GM19035 (cell line): Measurements from ENCODE around the gene HTR3A.

Experiments
- ATAC-seq: cut with Tn5 transposase; IDR thresholded peaks from one replicate; pipeline ENCODE4 v1.9.1; 2021; ENCODE audit not compliant: unreplicated experiment

The HTR3A gene

DNA sequence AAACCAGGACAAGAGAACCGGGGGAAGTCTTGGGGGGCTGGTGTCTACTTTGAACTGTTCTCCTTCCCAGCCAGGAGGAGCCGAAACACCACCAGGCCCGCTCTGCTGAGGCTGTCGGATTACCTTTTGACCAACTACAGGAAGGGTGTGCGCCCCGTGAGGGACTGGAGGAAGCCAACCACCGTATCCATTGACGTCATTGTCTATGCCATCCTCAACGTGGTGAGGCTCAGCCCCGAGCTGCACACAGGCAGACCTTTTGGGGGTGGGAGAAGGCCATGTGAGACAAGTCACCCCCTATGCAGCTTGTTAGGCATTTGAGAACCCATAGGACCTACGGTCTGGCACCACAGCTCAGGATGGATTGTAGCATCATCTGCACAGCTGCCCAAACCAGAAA lies 2.8 kb downstream of the HTR3A start:
- no peak for ATAC-seq

DNA sequence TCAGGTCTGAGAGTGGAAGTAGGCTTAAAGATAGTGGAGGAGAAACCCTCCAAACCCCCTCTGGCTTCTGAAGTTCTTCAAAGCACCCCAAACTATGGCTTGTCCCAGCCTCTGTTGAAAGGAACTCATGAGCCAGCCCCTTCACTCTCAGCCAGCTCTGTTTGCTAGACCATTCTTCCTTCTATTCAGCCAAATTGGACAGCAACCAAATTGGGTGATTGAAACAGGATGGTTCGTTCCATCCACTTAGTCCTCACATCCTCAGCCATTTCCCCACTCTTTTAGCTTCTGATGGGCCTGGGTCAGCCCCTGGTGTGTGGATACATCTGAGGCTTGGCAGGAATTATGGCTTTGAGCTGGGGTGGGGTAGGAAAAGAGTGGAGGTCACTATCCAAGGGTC lies 4.5 kb downstream of the HTR3A start:
- no peak for ATAC-seq

DNA sequence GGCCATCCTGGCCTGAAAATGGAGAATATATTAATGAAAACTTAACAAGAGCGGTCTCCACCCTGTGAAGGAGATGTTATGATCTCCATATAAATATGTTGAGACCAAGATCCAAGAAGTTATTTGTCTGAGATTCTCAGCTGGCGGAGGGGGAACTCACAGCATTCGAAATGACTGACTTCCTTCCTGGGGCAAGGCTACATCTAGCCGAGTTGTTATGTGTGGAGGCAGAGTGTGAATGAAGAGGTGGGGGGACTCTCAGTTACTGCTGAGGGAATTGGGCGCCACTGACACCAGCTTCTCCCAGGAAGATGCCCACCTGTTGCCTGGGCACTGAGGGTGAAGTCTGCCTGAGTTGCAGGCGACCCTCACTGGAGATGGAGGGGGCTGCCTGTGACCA lies 5.9 kb downstream of the HTR3A start:
- no peak for ATAC-seq

DNA sequence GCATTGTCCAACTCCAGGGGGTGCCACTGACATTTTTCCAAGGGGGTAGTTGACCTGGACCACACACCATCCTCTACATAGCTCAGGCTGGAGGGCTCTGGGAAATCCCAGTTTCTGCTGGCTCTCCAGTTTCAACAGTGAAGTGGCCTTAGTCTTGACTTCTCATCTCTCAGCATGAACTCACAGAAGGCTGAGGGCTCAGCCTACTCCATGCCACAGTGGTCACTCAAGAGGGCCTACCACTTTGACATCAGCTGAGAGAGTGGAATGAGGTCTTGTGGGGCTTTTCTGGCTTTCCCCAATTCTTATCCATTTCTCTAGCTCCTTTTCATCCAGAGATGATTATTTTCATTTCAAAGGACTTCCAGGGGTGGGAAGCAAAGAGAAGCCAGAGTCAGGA lies 7.4 kb downstream of the HTR3A start:
- no peak for ATAC-seq

DNA sequence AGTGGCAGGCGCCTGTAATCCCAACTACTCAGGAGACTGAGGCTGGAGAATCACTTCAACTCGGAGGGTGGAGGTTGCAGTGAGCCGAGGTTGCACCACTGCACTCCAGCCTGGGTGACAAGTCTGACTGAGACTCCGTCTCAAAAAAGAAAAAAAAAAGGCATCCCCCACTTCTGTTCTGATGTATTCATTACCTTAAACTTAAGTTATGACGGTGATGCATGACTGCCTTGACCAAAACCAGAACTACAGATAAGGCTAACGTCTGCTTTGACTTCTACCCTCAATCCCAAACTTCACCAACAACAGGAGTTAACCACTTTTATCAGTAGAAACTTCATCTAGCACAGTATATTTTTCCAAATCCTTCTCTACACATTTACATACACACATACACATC lies 9.9 kb downstream of the HTR3A start:
- no peak for ATAC-seq

DNA sequence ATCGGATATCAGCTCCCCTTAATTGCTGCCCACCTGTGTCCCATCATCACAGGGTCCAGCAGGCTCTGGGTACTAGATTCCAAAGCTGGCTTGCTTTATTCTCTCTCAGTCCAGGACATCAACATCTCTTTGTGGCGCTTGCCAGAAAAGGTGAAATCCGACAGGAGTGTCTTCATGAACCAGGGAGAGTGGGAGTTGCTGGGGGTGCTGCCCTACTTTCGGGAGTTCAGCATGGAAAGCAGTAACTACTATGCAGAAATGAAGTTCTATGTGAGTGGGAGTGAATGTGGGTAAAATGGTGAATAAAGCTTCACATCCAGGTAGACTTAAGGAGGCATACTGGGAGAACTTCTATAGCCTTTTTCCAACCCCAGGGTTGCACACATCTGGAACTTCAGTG lies 11.0 kb downstream of the HTR3A start:
- no peak for ATAC-seq

DNA sequence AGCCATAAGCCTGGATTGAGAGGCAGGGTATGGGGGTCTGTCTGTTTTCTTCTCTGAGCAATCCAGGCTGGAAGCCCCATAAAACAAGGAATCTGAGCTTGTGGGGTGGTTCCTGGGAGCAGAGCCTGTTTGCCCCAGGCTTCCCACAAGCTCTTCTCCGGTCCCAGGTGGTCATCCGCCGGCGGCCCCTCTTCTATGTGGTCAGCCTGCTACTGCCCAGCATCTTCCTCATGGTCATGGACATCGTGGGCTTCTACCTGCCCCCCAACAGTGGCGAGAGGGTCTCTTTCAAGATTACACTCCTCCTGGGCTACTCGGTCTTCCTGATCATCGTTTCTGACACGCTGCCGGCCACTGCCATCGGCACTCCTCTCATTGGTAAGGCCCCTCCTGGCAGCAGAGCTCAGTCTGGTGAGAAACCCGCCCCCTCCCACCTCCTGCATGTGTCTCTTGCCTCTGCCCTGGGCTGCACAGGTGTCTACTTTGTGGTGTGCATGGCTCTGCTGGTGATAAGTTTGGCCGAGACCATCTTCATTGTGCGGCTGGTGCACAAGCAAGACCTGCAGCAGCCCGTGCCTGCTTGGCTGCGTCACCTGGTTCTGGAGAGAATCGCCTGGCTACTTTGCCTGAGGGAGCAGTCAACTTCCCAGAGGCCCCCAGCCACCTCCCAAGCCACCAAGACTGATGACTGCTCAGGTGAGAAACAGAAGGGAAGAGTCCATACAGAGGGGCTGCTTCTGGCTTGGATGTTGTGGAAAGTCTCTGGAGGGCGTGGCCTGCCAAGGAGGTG lies 11.6 kb downstream of the HTR3A start:
- no peak for ATAC-seq

DNA sequence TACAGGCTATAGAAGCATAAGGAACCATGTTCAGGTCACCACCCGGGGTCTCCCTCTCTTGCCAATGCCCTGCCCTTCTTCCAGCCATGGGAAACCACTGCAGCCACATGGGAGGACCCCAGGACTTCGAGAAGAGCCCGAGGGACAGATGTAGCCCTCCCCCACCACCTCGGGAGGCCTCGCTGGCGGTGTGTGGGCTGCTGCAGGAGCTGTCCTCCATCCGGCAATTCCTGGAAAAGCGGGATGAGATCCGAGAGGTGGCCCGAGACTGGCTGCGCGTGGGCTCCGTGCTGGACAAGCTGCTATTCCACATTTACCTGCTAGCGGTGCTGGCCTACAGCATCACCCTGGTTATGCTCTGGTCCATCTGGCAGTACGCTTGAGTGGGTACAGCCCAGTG lies 14.5 kb downstream of the HTR3A start:
- ATAC-seq = no peak

DNA sequence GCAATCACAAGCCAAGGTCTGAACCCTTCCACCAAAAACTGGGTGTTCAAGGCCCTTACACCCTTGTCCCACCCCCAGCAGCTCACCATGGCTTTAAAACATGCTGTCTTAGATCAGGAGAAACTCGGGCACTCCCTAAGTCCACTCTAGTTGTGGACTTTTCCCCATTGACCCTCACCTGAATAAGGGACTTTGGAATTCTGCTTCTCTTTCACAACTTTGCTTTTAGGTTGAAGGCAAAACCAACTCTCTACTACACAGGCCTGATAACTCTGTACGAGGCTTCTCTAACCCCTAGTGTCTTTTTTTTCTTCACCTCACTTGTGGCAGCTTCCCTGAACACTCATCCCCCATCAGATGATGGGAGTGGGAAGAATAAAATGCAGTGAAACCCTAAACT lies 15.0 kb downstream of the HTR3A start:
- no peak for ATAC-seq

DNA sequence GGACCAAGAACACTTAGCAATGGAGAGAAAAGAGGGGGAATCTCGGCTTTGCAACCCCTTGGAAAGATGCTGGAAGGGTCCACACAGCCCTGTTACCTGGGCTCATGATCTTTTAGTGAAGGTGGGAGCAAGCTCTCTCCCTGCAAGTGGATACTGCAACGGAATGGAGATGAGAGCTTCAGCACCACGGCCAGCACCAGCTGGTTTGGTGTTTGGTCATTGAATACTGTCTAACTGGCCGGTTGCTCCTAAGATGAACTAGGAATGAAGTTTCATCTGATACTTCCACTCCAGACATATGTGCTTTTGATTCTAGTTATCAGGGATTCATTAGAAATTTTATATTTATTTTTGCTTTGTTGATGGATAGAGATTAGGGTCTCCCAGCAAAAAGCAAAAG lies 16.3 kb downstream of the HTR3A start:
- ATAC-seq = no peak

DNA sequence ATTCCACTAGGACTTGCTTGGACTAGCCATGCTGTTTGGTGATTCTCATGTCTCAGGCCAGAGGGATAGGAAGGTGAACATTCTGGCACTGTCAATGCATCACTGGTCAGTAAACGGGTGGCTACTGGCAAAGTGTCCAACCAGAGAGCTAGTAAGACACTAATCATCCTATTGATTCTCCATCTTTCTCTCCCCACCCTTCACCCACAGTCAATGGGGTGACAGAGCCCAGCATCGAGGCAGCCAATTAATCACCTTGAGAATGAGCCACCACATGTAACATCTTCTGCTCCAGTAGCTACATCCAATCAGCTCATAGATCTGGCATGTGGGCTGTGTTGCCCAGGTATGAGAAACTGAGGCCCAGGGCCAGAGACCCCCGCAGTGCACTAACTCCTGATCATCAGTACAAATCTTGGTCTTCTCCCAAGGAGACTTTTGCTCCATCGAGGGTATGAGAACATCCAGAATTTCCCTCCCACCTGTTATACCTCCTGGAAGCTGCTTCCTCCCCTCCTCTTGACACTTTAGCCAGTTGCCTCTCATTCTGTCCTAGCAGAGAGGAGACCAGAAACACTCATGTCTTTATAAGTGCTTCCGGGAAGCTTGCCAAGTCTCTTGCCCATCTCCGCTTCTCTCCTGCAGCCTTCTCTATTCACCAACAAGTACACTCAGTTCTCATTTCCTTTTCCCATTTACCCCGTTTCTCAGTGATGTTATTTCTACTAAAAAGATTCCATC lies 17.0 kb downstream of the HTR3A start:
- ATAC-seq = no peak

DNA sequence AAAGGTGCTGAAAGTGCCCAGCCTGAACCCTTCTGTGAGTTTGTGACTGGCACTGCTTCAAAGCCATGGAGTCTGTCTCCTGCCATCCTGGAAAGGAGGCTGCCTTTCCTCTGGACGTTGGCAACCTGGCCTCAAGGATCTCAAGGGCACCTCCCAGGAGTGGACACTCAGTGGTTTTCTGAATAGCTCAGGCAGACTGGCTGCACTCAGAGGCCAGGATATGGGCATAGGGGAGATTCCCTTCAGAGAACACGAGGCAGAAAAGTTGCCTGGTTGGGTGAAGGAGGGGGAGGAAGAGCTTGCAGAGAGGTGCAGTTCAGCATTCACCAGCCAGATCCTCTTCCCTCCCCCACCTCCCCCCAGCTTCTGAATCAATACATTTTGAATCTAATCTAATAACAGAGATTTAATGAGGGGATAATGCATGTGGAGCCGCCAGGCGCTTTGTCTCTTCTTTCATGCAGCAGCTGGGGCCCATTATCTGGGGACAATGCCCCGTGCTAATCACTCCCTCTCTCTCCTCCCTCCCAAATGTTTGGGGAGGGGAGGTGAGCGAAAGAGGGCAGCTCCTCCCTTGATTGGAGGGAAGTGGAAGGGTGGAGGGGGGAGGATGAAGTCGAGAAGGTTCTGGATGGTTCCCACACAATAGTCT lies 17.7 kb downstream of the HTR3A start:
- ATAC-seq = no peak

DNA sequence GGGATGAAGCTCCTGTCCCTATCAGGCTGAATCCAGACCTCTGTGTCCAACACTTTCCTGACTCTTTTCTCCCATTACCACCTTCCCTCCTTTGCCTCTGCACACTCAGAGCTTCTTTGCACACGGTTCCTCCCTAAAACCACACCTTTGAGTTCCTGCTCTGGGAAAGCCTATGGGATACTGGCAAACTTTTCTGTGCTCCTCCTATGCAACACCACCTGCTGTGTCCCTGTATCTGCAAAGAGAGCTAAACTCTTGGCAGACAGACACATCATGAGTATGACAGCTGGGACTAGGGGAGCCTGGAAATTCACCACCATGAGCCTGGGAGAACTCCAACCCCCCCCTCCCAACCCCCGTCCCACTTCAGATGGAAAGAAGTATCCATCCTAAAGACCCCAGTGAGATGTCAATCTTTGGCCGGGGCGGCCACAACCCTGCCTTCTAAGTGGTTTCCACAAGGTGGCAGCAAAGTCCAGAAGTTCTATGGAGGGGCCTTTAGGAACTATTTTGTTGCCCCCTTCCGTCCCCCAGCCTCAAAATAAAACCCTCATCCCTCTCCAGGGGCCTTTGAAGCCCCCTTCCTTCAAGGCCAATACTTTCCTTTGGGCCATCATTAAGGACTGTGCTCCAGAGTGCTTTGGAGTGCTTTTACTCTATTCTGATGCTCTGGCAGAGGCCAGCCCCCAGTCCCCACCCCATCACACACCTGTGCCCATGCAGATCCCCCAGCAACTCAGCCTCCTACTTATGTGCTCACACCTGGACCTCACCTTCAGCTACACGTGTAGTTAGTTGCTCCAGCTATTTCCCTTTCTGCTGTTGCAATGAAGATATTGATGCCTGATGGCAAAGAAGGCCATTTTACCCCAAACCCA lies 19.4 kb downstream of the HTR3A start:
- ATAC-seq = no peak

DNA sequence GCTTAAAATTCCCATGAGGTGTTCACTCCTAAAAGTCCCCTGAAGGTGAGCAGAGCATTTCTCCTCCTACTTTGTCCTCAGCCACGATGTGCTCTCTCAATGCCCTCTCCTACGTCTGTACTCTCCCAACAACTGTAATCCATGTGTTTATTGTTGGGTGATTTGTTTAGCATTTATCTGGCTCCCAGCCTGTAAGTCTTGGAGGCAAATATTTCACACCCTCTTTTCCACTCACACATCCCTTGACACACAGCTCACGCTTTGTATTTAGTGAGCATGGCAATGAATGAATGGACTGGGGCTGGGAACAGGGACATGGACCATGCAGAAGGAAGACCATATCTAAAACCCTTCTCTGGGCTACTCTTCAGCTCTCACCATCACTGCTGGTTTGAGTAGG lies 22.6 kb downstream of the HTR3A start:
- no peak for ATAC-seq

DNA sequence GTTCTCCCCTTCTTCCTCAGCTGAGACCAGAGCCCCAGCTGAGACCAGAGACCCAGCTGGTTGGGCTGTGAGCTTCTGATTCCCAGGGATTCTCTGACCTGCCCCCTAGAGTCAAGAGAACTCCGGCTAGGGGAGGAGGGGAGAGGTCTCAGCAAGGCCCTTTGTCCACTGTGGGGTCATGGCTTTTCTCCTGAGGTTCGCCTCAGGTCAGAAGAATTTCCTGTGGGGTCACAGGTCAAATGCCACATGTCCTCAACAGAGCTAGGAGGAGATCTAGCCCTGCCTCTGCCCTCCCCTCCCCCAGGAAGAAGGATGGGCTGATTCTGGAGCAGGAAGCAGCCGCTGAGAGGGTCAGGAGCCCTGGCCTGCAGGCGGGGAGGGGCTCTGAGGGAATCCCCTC lies 23.7 kb downstream of the HTR3A start:
- no peak for ATAC-seq

DNA sequence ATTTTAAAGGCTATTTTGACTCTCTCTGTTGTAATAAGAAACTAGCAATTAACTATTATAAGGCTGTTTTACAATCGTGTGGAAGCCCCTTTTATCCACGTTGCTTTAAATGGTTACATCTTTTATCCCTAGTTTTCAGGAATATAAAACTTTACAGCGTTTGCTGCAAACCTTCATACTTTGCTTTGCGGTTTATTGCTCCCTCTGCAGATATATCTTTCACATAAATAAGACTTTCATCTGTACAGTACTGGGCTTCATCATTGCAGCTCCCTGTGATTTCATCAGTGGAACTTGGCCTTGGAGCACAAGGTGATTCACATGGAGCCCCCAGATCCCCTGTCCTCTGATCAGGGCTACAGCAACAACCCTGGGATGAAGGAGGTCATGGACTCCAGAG lies 25.6 kb downstream of the HTR3A start:
- ATAC-seq = no peak

DNA sequence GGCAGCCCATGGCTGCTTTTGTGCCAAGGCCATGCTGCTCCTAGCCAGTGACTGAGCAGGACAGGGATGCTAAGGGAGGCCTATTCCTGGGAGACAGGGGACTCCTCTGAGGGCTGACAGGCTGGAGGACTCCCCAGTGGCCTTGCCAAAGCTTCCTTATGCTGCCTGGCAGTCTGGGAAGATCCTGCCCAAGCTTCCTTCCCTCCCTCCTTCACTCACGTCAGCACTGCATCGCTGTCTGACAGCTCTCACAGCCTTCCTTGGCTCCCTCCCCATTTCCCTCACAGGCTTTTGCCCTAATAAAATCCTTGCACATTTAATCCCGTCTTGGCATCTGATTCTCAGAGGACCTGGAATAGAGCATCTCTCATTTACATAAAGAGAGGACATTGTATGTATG lies 26.5 kb downstream of the HTR3A start:
- ATAC-seq = no peak

DNA sequence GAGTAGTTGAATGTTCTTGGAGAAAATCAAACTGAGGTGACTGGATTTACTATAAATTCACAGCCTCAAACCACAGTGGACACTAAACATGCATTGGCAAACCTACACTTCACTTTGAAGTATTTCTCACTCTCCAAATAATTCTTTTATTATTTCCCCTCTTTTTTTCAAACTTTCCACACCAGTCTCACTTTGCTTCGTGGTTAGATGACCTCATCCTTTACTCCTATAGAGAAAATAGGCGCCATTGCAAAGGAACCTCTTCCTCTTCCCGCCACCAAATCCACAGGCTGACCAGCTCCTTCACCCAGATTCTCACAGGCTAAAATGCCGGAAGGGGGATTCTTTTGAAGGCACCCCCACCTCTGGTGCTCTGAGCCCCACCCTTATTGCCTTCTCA lies 33.4 kb downstream of the HTR3A start:
- no peak for ATAC-seq

DNA sequence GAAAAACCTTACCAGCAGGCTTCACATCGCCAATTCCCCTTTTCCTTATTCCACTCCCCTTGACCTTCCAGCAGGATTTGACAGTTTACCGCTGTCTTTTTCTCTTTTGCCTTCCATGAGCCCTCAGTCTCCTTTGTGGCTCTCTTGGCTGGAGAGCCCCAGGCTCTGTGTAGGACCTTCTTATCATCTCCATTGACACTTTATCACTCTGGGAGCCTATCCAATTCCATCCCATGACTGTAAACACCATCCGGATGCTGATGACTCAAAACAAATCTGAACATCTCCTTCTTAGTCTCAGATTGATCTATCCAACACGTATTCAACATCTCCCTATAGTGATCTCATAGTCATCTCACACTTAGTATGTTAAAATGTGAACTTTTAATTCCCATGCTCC lies 36.0 kb downstream of the HTR3A start:
- no peak for ATAC-seq

DNA sequence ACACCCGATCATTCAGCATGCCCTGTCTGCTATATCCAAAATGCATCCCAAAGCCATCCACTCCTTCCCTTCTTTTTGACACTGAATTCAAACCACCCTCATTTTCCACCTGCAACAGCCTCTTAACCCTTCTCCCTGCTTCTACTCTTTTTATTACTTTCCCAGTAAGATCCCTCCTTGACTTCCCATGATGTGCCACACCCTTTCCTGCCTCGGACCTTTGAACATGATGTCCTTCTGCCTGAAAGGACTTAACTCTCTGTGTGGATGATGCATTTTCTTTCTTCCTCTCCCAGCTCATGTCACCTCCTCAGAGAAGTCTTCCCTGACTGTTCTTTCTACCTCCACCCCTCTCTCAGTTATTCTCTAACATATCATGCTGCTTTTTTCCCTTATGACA lies 36.5 kb downstream of the HTR3A start:
- no peak for ATAC-seq

DNA sequence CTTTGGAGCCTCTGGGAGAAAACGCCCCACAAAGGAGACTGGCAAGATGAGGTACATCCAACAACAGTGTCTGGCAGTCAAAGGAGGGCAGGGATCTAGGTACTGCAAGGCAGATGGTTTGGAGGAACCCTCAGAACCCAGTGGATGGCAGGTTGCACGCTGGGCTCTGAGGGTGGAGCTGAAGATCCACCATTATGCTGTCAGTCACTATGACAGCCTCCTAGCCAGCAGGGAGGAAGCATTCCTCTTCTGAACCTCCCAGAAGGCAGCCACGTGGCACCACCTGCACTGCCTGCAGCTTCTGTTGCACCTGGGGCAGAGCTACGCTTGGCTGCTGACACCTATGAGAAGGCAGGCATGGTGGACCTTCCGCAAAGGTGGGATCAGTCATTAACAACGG lies 40.2 kb downstream of the HTR3A start:
- no peak for ATAC-seq
